Germinal center (tissue), 1 donor: Measurements from ENCODE around the gene EDEM1.
"Not testable (repeated sequence)": the region's sequence is repeated elsewhere in the genome, so short reads cannot be mapped to it uniquely, and the experiment has no call there.

Source experiments
- DNase-seq: peaks from one replicate; pipeline ENCODE4 v3.0.0; 2012; ENCODE audit warnings: mixed read lengths, low spot score

Gene EDEM1

DNA sequence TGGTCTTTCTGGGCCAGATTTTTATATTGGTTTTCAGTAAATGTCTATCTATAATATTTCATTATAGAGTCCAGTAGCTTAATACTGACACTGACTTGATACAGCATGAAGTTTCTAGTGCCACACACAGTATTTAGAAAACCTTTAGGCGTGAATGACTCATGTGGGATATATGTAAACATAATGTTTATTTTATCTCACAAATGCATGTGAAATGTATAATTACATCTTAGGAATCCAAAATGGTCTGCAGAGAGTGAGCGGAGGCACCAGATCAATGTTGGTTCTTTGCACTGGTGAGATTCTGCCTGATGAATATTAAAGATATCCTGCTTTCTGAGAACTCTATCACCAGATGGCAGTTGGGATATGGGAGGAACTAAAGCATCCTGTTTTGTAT, 8.5 kb upstream of the EDEM1 start:
- not testable (repeated sequence) for DNase-seq

DNA sequence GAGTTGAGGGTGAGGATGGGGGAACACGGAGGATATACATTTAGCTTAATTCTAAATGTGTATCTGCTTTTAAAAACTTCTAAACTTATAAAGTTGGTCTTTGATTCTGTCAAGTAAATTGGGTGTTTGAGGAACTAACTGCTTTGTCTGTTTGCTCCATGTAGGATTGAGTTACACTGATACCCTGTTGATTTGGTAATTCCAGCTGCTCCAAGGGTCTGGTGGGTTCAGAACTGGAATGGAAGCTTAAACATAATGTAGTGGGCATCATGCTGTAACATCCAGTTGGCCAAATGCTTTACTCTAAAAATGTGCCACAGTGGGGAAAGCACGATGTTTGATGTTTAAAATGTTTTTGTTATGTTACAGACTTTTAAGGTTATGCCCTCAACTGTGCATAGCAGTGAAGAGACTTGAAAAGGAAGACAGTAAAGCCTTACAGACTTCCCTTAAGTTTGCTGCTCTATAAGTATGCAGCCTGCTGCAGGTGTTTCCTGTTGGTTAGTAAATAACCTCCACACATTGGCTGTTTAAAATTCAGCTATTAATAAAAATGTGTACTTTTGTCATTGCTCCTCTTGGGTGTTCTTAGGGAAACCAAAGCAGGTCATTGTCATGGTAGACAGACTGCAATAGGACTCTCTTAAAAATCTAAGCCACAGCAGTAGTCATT, 5.9 kb upstream of the EDEM1 start:
- peak; percentile 73 for DNase-seq

- DNase-seq: not testable (repeated sequence)
Measured at GRCh38 chr3:5183714-5184113, 3.8 kb upstream of the EDEM1 start.

DNA sequence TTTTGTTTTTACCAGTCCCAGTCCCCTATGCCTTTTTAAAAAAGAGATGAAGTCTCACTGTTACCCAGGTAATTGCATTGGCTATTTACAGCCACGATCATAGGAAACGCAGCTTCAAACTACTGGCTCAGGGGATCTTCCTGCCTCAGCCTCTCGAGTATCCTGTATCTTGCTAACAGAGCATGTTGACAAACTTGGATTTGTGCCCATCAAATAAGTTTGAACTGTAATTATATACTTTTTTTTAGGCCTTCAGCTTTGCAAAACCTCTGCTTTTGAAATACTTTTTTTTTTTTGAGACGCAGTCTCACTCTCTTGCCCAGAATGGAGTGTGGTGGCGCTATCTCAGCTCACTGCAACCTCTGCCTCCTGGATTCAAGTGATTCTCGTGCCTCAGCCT, 3.0 kb upstream of the EDEM1 start:
- no peak for DNase-seq

- DNase-seq: no peak
Measured at GRCh38 chr3:5185093-5185673, 2.3 kb upstream of the EDEM1 start.

DNA sequence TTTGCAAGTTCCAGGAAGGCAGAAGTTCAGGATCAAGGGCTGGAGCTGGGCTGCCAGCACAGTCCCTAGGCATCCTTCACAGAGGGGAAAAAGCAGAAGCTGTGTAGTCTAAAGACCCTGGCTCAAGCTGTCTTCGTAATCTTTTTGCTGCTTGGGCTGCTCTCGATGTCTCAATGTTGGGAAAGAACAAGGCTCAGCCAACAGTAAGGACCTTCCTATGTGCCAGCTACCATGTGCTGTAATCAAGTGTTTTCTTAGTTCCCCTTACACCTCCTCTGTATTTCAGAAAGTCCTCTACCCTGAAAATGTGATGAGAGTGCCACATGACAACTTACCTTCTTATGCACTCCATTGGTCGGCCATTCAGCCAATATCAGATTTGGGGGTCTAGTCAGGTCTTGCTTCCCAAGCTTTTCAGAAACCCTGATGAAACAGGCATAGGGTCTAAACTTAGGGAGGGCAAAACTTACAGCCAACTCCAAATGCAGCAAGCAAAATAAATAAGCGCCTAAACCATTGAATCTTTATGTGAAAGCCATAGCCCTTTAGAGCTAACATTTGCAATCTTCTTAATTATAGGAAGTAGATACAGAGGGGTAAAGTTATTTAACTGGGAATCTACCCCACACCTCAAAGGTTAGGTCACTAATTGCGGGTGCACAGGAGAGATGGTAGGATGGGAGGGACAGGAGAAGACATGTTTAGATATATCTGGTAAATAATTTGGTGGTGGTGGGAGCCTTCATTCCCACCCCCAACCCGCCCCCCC, 1.2 kb upstream of the EDEM1 start:
- no peak for DNase-seq

GRCh38 chr3:5186858-5187155, 700 bp upstream of the EDEM1 start:
- DNase-seq: no peak

- peak; percentile 62 for DNase-seq
Measured at GRCh38 chr3:5187920-5188418, 462 bp downstream of the EDEM1 start.

DNA sequence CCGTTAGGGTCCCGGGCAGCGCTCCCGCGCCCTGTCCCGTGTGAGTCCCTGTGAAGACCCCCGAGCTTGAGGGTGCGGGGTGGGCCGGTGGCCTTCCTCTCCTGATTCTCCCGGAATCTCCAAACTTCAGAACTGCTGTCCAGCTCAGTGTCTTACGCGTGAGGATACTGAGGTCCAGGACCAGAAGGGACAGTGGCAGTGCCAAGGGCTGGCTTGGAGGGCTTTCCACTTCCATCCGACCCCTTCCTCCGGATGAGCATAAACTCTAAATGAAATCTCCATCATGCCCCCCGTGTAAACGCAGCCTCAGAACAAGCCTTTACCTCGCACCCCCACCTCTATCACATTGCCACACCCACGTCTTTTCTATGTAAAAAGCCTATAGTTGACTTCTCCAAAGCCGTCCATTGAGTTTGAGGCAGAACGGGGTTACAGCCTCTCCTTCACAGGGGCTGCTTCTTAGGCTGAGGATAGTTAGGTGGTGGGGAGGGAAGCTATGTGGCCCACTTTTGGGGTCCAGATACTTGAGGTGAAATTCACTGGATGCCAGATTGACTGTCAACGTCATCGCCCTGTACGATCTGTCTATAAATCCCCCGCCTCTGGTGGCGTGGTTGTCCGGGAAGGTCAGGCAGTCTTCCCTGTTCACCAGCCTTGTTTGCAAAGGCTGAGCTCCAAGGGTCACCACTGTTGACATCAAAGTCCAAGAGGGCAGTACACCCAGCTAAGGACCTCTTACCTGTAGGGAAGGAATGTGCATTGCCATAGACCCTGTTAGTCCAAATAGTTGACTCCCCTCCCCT, 1.1 kb downstream of the EDEM1 start:
- peak; percentile 59 for DNase-seq

- no peak for DNase-seq
Measured at GRCh38 chr3:5190147-5190791, 2.8 kb downstream of the EDEM1 start.

DNA sequence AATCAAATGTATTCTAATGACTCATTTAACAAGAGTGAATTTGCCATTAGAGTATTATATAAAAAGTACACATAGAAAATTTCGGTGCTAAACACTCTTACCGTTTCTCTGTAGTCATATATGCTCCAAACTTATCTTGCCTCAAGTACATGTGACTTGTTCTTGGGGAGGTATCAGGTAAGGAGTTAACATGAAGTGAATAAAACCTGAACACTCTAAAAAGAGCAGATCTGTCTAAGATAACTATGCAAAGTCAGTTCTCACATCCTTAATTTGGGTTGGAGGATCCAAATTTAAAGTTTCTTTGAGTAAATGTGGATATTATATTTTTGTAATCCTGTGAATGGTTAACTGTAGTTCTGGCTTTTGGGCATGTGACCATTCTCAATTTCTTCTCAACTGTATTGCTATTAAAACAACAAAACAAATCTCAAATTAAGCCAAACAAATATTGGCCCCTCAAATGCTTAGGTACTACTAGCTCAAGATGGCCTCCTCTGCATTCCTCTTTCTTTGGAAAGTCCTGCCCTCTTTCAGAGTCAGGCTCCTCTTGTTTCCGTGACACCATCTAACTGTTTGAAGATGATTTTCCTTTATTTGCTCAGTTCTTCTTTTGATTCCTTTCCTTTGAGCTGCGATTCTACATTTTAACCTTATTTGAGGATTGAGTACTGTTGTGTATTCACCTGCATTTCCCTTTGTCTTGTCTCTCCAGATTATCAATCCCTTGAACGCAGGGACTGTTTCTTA, 4.2 kb downstream of the EDEM1 start:
- DNase-seq: no peak

GRCh38 chr3:5192571-5193365, 5.3 kb downstream of the EDEM1 start:
- DNase-seq: no peak

DNA sequence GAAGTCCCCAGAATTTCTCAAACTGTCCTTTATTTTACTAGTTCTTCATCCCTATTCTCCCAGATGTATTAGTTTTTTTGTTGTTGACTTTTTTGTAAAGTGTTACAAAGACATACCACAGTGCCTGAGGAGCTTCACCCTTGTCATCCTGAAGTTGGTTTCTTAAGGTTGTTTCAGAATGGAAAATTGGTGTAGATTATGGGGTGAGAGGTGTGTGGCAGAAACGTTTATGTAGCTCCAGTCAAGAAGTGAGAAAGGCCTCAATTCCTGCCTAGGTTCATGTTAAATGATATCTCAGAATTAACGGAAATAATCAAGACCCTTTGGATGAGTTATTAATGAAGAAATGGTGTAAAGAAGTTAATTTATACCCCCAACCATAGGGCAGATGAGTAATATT, 6.8 kb downstream of the EDEM1 start:
- no peak for DNase-seq

DNA sequence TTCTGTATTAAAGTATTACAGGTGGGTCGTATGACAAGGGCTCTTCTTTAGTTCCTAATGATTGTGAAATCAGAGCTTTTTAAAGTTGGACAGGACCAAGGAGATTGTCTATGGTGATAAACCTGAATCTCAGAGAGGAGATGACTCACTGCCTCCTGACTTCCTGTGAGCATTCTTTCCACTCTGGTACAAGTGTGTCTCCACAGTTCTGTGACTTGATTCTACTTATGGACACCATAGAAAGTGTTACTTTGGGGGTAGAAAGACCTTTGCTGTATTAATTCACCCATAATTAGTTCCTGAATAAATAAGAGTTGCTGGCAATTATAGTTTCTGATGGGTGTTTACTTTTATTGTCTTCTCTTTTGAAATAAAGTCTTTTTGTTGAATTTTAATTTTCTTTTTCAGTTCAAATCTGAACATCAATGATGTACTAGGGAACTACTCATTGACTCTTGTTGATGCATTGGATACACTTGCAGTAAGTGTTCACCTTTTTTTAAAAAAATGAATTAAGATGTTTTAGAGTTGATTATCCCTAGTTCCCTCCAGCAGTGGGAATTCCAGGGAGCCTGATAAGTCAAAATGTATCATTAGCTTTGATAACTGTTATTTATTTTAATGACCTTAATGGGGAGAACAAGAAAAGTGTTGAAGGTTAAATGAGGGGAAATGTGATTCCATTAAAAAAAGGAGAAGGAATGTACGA, 7.4 kb downstream of the EDEM1 start:
- no peak for DNase-seq

DNA sequence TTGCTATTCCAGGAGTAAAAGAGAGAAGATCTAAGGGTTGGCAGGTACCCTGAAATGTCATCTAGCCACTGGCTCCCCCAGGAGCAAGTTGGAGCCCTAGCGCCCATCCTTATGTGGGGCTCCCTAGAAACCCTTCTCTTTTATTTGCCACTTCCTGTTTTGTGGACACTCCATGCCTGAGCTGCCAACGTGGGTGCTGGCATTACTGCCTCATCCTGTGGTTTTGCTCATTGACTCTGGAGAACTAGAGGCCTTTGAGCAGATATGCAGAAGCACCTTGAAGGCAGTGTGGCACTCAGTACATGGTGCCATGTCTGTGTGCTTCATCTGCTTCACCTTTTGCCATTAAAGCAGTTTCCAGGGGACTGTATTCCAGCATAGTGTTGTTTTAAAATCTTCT, 8.1 kb downstream of the EDEM1 start:
- DNase-seq: no peak

DNA sequence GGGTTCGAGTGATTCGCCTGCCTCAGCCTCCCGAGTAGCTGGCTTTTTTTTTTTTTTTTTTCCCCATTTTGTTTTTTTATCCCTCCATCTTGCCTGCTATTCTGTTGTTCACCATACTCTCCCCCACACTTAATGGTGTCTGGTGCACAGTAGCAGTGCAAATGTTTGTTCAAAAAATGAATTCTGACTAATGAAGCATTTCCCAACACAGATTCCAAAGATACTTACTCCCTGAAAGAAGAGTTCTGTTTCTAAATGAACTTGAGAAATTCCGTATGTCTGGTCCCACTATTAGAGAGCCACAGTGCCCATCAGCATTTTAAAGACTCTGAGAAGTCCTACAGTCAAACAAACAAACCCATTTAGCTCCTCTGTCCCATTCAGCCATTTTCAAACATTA, 9.5 kb downstream of the EDEM1 start:
- no peak for DNase-seq

DNA sequence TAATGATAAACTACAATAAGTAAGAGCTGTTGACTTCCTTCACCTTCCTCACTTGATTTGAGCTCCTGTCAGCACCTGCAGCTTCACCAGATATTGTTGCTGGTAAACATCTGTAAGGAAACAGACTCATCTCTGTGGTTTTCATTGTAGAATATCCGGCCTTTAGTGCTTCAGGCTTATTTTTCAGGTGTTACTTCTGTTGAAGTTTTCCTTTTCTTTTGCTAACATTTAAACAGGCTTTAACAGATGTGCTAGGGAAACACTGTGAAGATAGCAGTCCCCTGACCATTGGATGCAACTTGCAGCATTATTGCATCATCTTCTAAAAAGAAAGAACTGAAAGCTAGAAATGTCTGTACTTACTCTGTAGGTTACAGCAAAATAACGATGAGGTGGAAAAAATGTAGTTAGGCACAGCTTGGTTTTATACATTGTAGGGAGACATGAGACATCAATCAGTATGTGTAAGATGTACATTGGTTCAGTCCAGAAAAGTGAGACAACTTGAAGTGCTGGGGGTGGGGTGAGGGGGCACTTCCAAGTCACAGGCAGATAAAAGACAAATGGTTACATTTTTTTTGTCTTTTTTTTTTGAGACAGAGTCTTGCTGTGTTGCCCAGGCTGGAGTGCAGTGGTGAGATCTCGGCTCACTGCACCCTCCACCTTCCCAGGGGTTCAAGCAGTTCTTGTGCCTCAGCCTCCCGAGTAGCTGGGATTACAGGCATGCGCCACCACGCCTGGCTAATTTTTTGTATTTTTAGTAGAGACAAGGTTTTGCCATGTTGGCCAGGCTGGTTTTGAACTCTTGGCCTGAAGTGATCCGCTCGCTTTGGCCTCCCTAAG, 10.2 kb downstream of the EDEM1 start:
- DNase-seq: no peak

DNA sequence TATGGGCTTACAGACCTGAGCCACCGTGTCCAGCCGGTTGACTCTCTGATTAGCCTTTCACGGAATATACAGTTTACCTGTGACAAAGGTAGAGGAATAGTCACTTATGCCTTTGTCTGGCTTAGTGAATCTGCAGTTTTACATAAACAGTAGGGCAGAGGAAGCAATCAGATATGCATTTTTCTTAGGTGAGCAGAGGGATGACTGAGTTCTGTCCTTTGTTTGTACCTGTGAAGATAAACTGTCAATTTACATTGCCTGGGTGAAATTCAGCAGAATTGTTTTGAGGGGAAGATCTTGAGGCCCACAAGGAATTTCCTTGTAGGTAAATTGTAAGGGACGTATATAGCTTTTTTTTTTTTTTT, 10.8 kb downstream of the EDEM1 start:
- DNase-seq: no peak
